Cortex of kidney (tissue), 1 donor: ENCODE measurements around the gene NKAIN1.
"Not testable (repeated sequence)": the region's sequence is repeated elsewhere in the genome, so short reads cannot be mapped to it uniquely, and the experiment has no call there.

Experiments used
- DNase-seq: peaks from one replicate; lab custom pipeline; 2025; lab: John Stamatoyannopoulos, UW

NKAIN1 gene

DNA sequence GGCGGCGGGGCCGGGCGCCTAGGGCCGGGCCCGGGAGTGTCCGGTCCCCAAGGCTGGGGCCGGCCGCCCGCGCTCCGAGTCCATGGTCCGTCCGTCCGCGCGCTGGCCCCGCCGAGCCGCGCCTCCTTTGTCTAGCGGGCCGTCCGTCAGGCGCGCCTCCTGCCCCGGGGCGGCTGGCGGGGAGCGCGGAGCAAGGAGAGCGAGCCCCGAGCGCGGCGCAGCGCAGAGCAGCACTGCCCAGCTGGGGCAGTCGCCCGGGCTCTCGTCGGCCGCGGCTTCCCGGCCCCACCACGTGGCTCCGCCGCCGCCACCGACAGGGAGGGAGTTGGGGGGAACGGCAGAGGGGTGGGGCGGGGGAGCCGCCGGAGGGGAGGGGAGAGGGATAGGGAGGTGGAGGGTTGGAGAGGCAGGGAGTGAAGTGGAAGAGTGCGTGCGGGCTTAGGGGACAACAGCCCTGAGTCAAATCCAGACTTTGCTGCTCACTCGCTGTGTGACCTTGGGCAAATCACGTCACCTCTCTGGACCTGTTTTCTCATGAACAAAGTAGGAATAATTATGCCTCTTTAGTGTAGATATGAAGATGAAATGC is at the start of gene NKAIN1:
NKAIN1 (minus strand) TSS at position 235 of the 589 bp plus-strand sequence. CDS start 340 bp downstream, outside the sequence.
- DNase-seq, result no peak

DNA sequence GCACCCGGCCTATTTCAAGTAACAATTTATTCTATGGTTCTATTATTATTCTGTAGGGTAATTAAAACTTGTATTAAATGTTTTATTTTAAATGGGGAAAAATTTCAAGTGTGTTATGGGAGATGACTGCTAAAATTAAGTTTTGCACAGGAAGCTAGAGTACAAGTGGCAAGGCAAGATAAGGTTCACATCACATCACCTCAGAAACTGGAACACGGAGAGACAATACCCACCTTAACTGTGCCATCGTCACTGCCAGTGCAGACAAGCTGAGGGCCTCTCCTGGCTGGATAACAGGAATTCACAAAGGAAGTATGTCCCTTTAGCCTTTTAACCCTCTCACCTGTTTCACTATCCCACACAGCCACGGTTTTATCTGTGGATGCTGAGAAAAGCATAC is 49.3 kb upstream of the NKAIN1 start:
- no peak for DNase-seq

DNA sequence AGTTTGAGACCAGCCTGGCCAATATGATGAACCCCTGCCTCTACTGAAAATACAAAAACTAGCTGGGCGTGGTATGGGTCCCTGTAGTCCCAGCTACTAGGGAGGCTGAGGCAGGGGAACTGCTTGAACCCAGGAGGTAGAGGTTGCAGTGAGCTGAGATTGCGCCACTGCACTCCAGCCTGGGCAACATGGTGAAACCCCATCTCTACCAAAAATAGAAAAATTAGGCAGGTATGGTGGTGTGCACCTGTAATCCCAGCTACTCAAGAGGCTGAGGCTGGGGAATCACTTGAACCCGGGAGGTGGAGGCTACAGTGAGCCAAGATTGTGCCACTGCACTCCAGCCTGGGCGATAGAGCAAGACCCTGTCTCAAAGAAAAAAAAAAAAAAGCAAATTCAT is 48.1 kb upstream of the NKAIN1 start:
- not testable (repeated sequence) for DNase-seq

DNA sequence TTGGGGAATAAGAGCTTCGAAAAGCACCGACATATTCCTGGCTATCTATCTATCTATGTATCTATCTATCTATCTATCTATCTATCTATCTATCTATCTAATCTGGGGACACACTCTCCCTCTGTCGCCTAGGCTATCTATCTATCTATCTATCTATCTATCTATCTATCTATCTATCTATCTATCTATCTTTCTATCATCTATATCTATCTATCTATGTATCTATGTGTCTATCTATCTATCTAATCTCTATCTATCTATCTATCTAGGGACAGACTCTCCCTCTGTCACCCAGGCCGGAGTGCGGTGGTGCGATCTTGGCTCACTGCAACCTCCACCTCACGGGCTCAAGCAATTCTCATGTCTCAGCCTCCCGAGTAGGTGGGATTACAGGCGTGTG is 42.7 kb upstream of the NKAIN1 start:
- not testable (repeated sequence) for DNase-seq

DNA sequence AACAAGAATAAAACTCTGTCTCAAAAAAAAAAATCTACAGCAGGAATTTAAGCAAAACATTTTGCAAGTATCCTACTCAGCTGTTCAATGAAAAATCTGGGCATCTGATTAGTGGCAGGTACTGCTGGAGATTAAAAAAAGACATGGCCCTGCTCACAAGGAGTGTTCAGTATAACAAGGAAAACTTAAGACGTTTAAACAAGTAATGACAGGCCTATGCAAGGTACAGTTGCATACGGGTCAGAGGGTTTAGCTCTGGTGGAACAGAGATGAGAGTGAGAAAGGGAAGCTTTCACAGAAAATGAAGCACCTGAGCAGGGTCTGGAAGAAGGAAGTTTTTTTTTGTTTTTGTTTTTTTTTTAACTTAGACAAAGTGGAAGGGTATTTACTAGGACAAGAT is 33.9 kb upstream of the NKAIN1 start:
- no peak for DNase-seq

DNA sequence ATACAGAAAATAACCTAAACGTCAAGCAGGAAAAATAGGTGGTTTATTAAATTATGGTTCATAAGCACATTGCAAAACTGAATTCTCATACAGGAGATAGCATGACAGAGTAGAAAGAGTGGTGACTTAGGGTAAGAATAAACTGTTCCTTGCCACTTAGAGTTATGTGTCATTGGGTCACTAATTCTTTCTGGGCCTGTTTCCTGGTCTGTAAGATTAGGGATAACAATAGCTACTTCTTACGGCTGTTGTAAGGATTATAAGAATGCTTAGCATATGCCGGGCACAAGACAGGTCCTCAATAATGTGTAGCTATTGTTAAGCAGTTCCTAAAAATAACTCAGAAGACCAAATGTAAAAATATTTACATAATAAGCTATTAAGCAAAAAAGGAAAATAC is 32.7 kb upstream of the NKAIN1 start:
- no peak for DNase-seq

DNA sequence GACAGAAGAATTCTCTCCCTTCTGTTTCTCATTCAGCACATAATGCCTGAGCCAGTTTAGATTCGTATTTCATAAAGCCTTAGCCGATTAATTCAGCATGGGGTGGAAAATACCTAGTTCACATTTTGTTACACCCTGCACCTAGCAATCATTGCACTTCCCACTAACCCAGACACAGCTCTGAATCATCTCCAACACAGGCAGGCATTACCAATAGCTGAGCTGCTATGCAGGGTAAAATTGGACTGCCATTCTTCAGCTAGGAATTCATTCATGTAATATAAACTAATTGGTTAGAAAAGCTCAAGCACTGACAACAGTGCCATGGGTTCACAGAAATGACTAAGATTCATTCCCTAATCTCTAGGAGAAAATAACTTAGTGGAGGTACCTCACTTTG is 26.9 kb upstream of the NKAIN1 start:
- no peak for DNase-seq

DNA sequence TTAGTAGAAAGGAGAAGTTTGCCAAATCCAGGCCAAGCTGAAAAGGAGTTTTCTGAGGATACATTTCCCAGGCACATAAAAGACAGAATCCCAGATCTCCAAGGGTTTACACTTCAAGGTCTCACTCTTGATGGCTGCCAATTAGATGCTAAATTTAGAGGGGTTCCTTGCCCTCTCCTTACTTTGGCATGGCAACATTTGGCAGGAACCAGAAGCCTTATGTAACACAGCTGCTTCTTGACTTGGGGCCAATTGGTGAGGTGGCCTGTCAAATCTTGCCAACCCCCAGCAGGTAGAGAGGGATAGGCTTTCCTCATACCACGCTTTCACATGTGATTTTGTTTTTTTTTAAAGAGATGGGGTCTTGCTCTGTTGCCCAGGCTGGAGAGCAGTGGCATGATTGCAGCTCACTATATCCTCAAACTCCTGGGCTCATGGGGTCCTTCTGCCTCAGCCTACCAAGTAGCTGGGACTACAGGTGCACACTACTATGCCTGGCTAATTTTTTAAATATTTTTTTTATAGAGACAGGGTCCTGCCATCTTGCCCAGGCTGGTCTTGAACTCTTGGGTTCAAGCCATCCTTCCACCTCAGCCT is 25.2 kb upstream of the NKAIN1 start:
- DNase-seq, result no peak

DNA sequence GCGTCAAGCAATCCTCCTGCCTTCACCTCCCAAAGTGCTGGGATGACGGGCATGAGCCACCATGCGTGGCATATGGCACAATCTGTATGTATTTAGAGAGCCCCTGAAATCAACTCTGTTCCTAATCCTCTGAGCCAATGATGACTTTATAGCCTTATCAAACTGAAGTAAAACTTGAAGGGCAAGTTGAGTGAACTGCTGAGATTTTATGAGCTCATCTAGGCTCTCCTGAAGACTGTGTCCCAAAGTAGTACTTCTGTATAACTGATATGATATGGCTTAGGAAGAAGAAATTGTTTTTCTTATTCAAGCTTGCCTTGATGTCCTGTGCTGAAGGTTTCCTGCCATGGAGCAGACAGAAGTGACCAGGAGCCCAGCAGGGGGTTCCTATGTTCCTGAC is 23.7 kb upstream of the NKAIN1 start:
- no peak for DNase-seq

DNA sequence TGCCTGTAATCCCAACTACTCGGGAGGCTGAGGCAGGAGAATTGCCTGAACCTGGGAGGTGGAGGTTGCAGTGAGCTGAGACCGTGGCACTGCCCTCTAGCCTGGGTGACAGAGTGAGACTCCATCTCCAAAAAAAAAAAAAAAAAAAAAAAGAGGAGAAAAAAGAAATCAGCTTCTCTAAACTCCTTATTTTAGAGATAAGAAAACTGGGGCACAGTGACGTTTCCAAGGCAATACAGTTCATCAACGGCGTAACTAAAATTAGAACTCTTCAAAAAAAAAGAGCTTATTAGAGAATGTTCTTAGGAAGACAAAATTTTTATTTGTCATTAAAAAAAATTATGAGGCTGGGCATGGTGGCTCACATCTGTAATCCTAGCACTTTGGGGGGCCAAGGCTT is 22.7 kb upstream of the NKAIN1 start:
- DNase-seq, result not testable (repeated sequence)

DNA sequence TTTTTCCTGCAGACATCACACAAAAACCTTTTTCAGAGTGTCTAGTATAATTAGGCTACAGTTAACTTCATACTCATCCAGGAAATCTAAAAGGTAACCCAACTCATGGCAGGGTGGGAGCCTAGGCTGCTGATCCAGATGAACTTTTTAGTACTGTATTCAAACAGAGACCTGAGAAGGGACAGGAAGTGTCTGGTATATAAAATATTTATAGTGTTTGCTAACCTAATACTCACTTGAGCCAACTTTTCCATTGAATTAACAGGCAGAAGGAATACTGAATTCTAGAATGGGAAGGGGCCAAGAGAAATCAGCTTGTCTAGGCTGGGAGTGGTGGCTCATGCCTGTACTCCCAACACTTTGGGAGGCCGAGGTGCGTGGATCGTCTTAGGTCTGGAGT is 22.2 kb upstream of the NKAIN1 start:
- no peak for DNase-seq

DNA sequence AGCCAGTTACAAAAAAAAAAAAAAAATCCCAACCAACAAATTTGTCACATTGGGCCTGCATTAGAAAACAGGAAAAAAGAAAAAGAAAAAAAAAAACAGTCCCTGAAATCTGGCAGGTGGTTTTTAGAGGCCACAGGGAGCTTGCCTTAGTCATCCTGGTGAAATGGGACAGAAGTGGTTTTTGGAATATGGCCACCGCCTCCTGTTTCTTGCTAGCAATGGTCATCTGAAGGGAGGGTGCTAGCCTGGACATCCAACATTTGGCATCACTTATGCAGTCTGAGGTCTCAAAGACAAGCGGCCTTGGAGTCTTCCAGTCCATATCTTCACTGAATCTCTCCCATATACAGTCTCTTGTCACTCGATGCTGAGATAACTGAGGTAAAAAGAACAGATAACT is 20.1 kb upstream of the NKAIN1 start:
- no peak for DNase-seq

DNA sequence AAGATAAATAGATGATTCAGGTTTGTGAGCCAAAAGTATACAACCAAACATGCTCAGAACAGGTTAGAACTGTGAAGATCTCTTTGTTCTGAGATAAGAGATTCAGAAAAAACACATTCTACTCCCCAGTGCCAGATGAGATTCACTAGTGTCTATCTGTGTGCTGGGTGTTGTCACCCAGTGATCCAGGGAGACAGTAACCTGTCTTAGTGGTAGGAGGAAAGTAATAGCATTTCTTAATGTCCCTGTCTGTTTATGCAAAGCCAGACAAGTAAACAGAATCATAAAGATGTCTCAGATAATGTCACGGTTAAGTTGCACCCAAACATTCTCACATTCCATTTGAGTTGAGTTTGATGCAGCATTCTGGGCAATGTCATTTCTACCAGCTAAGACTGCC is 18.9 kb upstream of the NKAIN1 start:
- no peak for DNase-seq

DNA sequence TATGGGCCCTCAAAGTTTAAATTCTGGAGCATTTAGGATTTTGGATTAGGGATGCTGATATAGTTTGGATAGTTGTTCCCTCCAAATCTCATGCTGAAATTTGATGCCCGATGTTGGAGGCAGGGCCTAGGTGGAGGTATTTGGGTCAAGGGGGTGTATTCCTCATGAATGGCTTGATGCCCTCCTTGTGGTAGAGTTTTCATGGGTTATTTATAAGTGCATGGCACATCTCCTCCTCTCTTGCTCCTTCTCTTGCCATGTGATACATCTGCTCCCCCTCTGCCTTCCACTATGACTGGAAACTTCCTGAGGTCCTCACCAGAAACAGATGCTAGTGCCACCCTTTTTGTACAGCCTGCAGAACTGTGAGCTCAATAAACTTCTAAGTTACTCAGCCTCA is 17.5 kb upstream of the NKAIN1 start:
- DNase-seq, result no peak

DNA sequence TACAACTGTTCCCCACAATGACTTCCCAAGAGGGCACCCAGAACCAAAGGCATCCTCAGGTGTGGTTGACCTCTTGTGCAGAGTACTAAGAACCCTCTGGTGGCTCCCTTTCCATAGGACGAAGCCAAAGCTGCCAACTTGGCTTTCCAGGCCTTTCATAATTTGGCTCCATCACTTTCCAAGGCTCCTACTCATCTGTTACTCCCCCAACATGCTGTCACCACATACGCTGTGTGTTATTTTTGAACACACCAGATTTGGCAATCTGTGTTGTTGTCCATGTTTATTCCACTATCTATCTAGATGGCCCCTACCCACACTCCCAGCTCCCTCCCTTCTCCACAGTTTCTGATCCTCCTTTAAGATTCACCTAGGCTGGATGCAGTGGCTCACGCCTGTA is 10.2 kb upstream of the NKAIN1 start:
- DNase-seq, result no peak

DNA sequence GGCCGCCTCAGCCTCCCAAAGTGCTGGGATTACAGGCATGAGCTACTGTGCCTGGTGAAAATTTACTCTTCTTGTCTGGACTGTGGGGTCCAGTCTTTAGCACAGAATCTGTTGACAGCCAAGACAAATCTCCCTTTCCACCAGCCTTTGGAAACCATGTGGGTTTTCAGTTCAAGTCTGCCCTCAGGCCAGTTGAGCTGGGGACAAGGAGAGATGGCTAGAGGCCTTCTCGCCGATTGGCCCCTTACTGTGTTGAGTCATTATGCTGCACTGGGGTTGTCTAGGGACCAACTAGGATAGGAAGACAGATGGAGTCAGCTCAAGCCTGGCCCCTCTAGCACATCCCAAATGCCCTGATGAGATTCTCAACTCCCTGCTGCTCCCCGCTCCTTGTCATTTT is 8.6 kb upstream of the NKAIN1 start:
- DNase-seq, result no peak

DNA sequence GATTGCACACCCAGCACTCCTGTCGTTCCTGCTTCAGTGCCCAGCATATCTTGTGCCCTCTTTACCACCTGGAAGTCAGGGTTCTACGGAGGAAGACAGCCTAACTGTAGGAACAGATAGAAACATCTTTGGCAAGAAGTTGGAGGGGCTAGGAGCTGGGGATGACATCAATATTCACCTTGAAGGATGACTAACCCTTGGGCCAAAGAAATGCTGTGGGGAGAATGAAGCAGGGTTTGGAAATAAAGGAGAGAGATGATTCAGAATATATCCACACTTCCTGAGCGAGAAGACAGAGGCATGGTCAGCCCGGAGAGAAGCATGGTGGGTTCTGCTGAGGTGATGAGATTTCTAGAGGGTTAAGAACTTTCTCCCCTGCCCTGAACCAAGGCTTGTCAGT is 4.6 kb upstream of the NKAIN1 start:
- no peak for DNase-seq

DNA sequence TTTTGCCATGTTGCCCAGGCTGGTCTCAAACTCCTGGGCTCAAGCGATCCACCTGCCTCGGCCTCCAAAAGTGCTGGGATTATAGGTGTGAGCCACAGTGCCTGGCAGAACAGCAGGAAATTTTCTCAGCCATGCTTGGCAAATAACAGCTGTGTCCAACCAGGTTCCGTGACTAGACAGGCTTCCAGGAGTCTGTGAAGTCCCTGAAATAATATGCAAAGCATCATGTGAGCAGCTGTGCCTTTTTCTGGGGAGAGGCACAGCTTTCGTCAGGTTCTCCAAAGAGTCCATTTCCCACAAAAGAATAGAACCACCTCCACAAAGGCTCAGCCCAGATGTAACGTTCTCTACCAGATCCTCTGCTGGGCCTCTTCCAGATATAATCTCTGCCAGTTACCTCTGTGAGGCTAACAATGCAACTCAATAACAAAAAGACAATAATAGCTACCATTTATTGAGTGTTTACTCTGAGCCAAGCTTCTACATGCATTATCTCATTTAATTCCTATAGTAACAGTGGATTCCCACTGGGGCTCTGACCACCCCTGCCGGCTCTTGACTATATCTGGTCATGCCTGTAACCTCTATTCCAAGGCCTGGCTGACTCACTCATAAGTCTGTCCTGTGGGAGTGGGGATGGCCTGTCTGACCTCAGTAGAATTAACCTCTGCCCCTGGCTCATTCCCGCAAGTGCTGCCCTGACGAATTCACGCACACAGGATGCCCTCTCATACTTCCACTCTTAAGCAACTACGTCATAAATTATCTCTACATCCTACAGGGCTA is 4.0 kb upstream of the NKAIN1 start:
- no peak for DNase-seq

DNA sequence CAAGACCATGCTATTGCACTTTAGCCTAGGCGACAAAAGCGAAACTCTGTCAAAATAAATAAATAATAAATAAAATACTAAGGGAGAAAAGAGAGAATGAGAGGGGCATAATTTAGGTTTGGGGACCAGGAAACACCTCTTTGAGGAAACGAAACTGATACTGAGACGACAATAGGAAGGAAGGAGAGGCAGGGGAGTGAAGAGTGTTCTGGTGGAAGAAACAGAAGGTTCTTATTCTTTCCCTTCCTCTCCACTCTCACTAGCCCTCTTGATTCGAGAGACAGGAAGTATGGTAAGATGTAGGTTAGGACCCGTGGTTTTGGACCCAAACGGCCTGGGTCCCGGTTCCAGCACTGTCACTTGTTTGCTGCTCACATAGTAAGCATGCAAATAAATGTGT is 1.6 kb upstream of the NKAIN1 start:
- no peak for DNase-seq

DNA sequence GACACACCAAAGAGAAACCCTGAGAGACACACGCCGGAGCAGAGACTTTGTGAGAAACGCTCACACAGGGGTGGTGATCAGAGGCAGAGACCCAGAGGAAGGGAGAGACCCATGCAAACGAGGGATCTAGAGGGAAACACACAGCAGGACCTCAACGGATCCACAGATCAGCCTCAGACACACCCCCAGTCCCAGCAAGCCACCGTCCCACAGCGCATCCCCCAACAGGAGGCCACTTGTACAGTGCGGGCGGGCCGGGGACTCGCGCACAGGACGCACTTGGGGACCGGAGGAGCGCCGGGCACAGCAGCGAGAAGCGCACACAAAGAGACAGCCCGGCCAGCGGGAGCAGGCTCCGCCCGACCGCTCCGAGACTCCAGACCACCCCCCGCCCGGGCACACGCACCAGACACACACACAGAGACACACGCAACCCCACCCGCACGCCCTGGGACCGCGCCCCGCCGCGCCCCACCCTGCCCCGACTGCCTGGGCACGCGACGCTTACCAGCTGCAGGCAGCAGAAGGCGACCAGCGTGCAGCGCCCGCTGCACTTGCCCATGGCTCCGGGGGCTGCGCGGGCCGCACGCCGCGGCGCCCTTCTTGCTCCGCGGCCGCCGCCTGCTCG is 587 bp downstream of the NKAIN1 start:
- no peak for DNase-seq

DNA sequence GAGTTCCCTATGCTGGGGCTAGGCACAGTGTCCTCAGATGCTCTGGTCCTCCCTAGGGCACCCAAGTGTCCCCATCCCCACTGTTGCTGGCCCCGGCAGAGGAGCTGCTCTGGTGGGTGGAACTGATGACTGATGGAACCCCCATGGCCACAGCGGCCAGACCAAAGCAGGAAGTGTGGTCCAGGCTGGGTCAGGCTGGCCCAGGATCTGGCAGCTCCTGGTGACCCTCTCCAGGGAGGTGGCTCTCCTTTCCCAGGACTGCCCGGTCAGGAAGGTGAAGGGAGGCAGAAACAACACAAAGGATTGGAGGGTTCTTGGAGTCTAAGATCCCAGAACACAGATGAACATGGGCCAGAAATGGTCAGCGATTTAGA is 1.1 kb downstream of the NKAIN1 start:
- no peak for DNase-seq

DNA sequence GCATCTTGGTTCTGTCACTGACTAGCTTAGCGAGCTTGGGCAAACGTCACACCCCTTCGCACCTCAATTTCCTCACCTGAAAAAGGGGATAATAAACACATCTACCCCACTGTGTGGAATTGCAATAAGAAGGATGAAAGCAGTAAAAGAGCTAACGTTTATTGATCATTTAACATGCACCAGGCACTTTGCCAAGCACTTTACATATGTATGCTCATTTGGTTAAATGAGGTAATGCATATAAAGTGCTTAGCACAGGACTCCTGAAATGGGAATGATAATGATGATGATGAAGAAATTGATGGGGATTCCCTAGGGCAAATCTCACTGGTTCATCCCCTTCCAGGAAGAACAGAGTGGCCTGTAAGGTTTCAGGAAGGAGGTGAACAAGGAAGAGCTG is 4.8 kb downstream of the NKAIN1 start:
- DNase-seq, result no peak

DNA sequence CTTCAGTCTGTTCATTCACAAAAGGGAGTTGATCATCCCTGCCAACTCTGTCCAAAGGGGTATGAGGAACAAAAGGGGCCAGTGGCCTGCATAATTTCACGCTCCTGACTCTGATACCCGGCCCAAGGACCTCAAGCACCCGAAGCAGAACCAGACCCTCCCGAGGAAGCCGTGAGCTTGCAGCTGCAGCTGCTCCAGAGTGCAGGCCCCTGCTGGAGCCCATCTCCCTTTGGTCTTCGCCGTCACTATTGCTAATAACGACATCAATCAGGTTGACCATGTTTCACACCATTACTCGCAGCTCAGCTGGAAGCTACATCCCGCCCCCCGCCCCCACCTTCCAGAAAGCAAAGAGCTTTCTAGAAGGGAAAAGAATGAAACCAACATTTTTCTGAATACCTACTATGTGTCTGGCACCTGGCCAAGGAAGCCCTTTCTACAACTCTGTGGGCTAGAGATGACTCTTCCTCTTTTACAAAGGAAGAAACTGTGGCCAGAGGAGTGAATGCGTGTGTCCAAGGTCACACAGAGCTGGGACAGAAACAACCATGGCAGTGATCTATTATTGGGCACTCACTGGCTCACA is 5.5 kb downstream of the NKAIN1 start:
- DNase-seq, result no peak
